Astrocyte (in vitro differentiated cells and primary cell): ENCODE measurements around the gene CDC42EP3.

Experiments used
- CTCF ChIP-seq: IDR thresholded peaks from 2 replicates; pipeline ENCODE4 v1.5.1; 2011; ENCODE audit warnings: low read depth, mild to moderate bottlenecking, inconsistent platforms, low read length, moderate library complexity; ENCODE audit not compliant: insufficient read depth
- EZH2 ChIP-seq: IDR thresholded peaks from 2 replicates; pipeline ENCODE4 v1.6.1; 2012; ENCODE audit warnings: mild to moderate bottlenecking, low read length, inconsistent platforms; ENCODE audit not compliant: insufficient read depth

GRCh38 chr2:37615804-37616676 is 55.4 kb downstream of the CDC42EP3 start:
- TF ChIP-seq CTCF (no peak), EZH2 (no peak)
